ENCODE measurements around the gene ROBO3. TPM values are rescaled to one million over a fixed set of nuclear protein-coding genes. Genes with fewer than 3 reads are reported as not detected.
A peak's percentile ranks its signal among the peaks of the same experiment; 100 is the strongest.

The ROBO3 gene
- total and polyA plus RNA-seq, 2 of the 8 experiments (the other 6 are each of a cell fraction or from before 2014, with no cell fraction given) = 12.1 to 24.6 TPM

- Histone ChIP-seq H2BK12ac (ENCODE audit: low read depth, low read length) (no peak overlapping the region), H3K14ac (ENCODE audit: insufficient read length) (no peak overlapping the region), H3K9me3 (ENCODE audit: insufficient read depth in 2 of 2, low read depth in 1 of 2, low read length in 1 of 2) (no peaks in the 10 kb centered on the region), H3K27ac (ENCODE audit: low read depth, low read length) (no peak overlapping the region), H4K8ac (ENCODE audit: extremely low read depth, insufficient read depth, low read length) (no peak overlapping the region), H3K79me1 (ENCODE audit: low read depth, low read length) (no peaks in the 10 kb centered on the region), H3K4me2 (ENCODE audit: insufficient read depth in 1 of 2, low read depth in 2 of 2, low read length in 2 of 2) (no peak overlapping the region), H3K23ac (ENCODE audit: insufficient read length) (no peak overlapping the region), H4K5ac (ENCODE audit: insufficient read length, low read depth, low read length) (no peak overlapping the region), H4K20me1 (replicated peaks in 1 of 2; ENCODE audit: control insufficient read depth in 1 of 2, insufficient read depth in 2 of 2, low read length in 2 of 2) (no peaks in the 10 kb centered on the region), H2AFZ (ENCODE audit: low read length) (no peak overlapping the region), H2BK15ac (ENCODE audit: low read length) (no peak overlapping the region), H3K27me3 (replicated peaks in 1 of 4; ENCODE audit: control insufficient read depth in 3 of 4, extremely low read depth in 1 of 4, insufficient read depth in 3 of 4, low read length in 3 of 4) (peaks cover 0 to 6% (median 0%) of the 10 kb centered on the region in 4 experiments; a peak in 2 of 7 replicates), H3K56ac (replicated peaks; ENCODE audit: insufficient read length, low read depth, low read length) (no peak overlapping the region), H2BK5ac (ENCODE audit: low read depth, low read length) (no peak overlapping the region), H2AK5ac (ENCODE audit: low read depth, low read length) (no peak overlapping the region), H3K79me2 (ENCODE audit: control insufficient read depth in 1 of 2, insufficient read depth in 2 of 2, low read length in 2 of 2) (no peaks in the 10 kb centered on the region), H2BK20ac (ENCODE audit: low read length) (no peak overlapping the region), H3K36me3 (ENCODE audit: control insufficient read depth in 2 of 4, insufficient read depth in 4 of 4, low read length in 3 of 4) (no peaks in the 10 kb centered on the region), H3K4ac (replicated peaks; ENCODE audit: insufficient read length, low read depth, low read length) (no peak overlapping the region), H4K91ac (replicated peaks; ENCODE audit: insufficient read length, low read length) (no peak overlapping the region), H2BK120ac (replicated peaks; ENCODE audit: low read depth, low read length) (no peak overlapping the region), H3K4me3 (ENCODE audit: extremely low read depth in 1 of 4, insufficient read depth in 2 of 4, low read depth in 3 of 4, low read length in 4 of 4) (no peak overlapping the region), H3K4me1 (replicated peaks in 1 of 4; ENCODE audit: control insufficient read depth in 3 of 4, insufficient read depth in 4 of 4, low read length in 3 of 4) (peaks cover 0 to 2% (median 1%) of the 10 kb centered on the region in 4 experiments; a peak in 3 of 7 replicates), H3K23me2 (ENCODE audit: low read depth, low read length) (no peaks in the 10 kb centered on the region), H3K18ac (ENCODE audit: extremely low read depth, low read length) (no peak overlapping the region), H3K9ac (replicated peaks in 1 of 4; ENCODE audit: extremely low read depth in 1 of 4, low read depth in 3 of 4, low read length in 3 of 4) (no peak overlapping the region)
- DNase-seq (ENCODE audit: low read depth in 1 of 2, low spot score in 2 of 2) (peak in 1 of 2 experiments; percentile 29), FAIRE-seq (no peak)
- WGBS, 2 experiments (ENCODE audit: extremely low coverage in 1 of 2, insufficient coverage in 1 of 2, insufficient read length in 1 of 2, insufficient replicate concordance in 2 of 2, low coverage in 1 of 2, low lambda C conversion rate in 2 of 2, missing lambda C conversion rate in 1 of 2) = 87% methylated on average over 9 of the region's 9 CpGs; no CpG with 5 or more reads in 1 of the 2 experiments
- POLR2A ChIA-PET (ENCODE audit: partially characterized antibody) = no interaction called here
- CTCF ChIA-PET (ENCODE audit: partially characterized antibody) = interaction anchor here (1.2 to 1.5 kb wide), 4 partner anchors 12 to 30 kb away, joined by 3 to 4 read pairs (median 4); no protein-coding TSS in a partner anchor
- TF ChIP-seq RAD21 (IDR thresholded peaks at IDR 0.05 in 1 of 2, conservative IDR thresholded peaks at IDR 0.05 in 1 of 2; ENCODE audit: low read depth in 2 of 2, low read length in 2 of 2) (no peak), KDM5A (IDR thresholded peaks at IDR 0.05; ENCODE audit: low read length) (no peak), SUZ12 (IDR thresholded peaks at IDR 0.05; ENCODE audit: low read length) (no peak), ATF2 (IDR thresholded peaks at IDR 0.05; ENCODE audit: low read length) (no peak), E2F6 (IDR thresholded peaks at IDR 0.05) (no peak), FOSL1 (IDR thresholded peaks at IDR 0.05; ENCODE audit: insufficient read depth, low read depth, low read length) (no peak), YY1 (IDR thresholded peaks at IDR 0.05; ENCODE audit: low read depth, low read length) (no peak), POU5F1 (IDR thresholded peaks at IDR 0.05; ENCODE audit: low read depth, low read length) (no peak), GTF2F1 (IDR thresholded peaks at IDR 0.05; ENCODE audit: borderline replicate concordance, low read depth, low read length) (no peak), POLR2AphosphoS5 (IDR thresholded peaks at IDR 0.05; ENCODE audit: low read depth, low read length) (no peak)
These were observed 31.7 kb downstream of the ROBO3 start for GRCh38 chr11:124896821-124897391.

Data from H1 (cell line).